MCF 10A (cell line): ENCODE data around the gene XPNPEP2. TPM values are rescaled to one million over a fixed set of nuclear protein-coding genes. Genes with fewer than 3 reads are reported as not detected.

Experiments used
- BruUV-seq: library from RNA; stranded (reverse); fragments of 400-500 nt; replicated peaks from 2 replicates; lab custom pipeline; 2021; lab: Mats Ljungman, UMichigan
- CTCF ChIA-PET: fragments of 300-600 bp; sonication (Branson Sonifier 250); formaldehyde crosslinking; extraction: SDS; loops from one replicate; lab custom pipeline; 2021; ENCODE audit warnings: antibody characterized with exemption, inconsistent platforms; lab: Yijun Ruan, JAX
- POLR2A ChIA-PET: fragments of 300-600, 350-650 bp; sonication (Branson Sonifier 250); formaldehyde crosslinking; extraction: SDS; loops from one replicate; lab custom pipeline; 2020; ENCODE audit warnings: antibody characterized with exemption, inconsistent platforms; lab: Yijun Ruan, JAX
- DNase-seq: peaks from one replicate; pipeline ENCODE4 v3.0.0-alpha.2; 2018; ENCODE audit not compliant: unreplicated experiment
- H3K27ac Mint-ChIP-seq: one replicate; pipeline ENCODE4 v1.8.0; 2022; ENCODE audit warnings: mild to moderate bottlenecking, low read depth, mixed read lengths; ENCODE audit not compliant: unreplicated experiment
- H3K27me3 Mint-ChIP-seq: one replicate; pipeline ENCODE4 v1.8.0; 2022; ENCODE audit warnings: mixed read lengths; ENCODE audit not compliant: insufficient read depth, unreplicated experiment
- H3K36me3 Mint-ChIP-seq: one replicate; pipeline ENCODE4 v1.8.0; 2022; ENCODE audit warnings: mild to moderate bottlenecking, moderate library complexity, mixed read lengths; ENCODE audit not compliant: insufficient read depth, unreplicated experiment
- H3K4me1 Mint-ChIP-seq: one replicate; pipeline ENCODE4 v1.8.0; 2022; ENCODE audit warnings: mixed read lengths; ENCODE audit not compliant: insufficient read depth, unreplicated experiment
- H3K4me3 Mint-ChIP-seq: one replicate; pipeline ENCODE4 v1.8.0; 2022; ENCODE audit warnings: mild to moderate bottlenecking, moderate library complexity, mixed read lengths; ENCODE audit not compliant: unreplicated experiment
- H3K9me3 Mint-ChIP-seq: one replicate; pipeline ENCODE4 v1.8.0; 2022; ENCODE audit warnings: mixed read lengths; ENCODE audit not compliant: unreplicated experiment
- intact Hi-C: fragments of 100-400 bp; cut with micrococcal nuclease; formaldehyde crosslinking; loops from 2 replicates; pipeline ENCODE4 v1.14.1; 2022
- total RNA-seq: library from RNA; stranded (reverse); gene quantifications from 2 replicates; pipeline ENCODE4 v1.2.3, GENCODE V29; 2022
- TF ChIP-seq, protein P1 (sequence below): fragments of 200-600 bp; IDR thresholded peaks from one replicate; pipeline ENCODE4 v1.8.0; 2022; ENCODE audit warnings: antibody characterized with exemption, mild to moderate bottlenecking; ENCODE audit not compliant: unreplicated experiment

XPNPEP2 gene
- total RNA-seq, 1 experiment from 2014 or later, result not detected

DNA sequence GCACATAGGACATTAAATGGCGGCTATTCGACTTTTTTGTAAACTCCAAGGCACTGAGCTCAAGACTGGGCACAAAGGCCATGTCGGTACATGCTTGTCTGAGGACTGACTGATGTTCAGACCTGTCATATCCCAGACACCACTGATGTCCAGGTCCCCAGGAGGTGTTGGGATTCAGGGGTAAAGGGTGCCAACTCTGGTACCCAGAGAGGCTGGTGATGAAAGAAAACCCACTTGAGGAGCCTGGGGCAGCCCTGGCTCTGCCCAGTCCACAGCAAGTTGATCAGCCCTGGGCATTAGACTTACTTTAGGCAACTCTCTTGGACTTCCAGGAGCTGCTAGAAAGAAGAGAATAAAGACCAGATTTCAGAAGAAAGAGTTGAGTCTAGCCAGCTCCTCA is 59.7 kb downstream of the XPNPEP2 start:
- TF ChIP-seq, protein P1, sequence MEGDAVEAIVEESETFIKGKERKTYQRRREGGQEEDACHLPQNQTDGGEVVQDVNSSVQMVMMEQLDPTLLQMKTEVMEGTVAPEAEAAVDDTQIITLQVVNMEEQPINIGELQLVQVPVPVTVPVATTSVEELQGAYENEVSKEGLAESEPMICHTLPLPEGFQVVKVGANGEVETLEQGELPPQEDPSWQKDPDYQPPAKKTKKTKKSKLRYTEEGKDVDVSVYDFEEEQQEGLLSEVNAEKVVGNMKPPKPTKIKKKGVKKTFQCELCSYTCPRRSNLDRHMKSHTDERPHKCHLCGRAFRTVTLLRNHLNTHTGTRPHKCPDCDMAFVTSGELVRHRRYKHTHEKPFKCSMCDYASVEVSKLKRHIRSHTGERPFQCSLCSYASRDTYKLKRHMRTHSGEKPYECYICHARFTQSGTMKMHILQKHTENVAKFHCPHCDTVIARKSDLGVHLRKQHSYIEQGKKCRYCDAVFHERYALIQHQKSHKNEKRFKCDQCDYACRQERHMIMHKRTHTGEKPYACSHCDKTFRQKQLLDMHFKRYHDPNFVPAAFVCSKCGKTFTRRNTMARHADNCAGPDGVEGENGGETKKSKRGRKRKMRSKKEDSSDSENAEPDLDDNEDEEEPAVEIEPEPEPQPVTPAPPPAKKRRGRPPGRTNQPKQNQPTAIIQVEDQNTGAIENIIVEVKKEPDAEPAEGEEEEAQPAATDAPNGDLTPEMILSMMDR, result no peak
- H3K9me3 Mint-ChIP-seq, result no peaks in the 10 kb centered on the region
- H3K27me3 Mint-ChIP-seq, result no peaks in the 10 kb centered on the region
- ChIA-PET POLR2A (no interaction called here), CTCF (interaction anchor here (0.9 kb wide), 1 partner anchor 65 kb away, joined by 3 read pairs; no protein-coding TSS in a partner anchor)
- no peak overlapping the region for H3K27ac Mint-ChIP-seq
- peaks cover 16% of the 10 kb centered on the region for H3K36me3 Mint-ChIP-seq
- no peak overlapping the region for H3K4me3 Mint-ChIP-seq
- DNase-seq, result no peak
- intact Hi-C loops, result no loop called here
- no peaks in the 10 kb centered on the region for H3K4me1 Mint-ChIP-seq
- BruUV-seq, result no TSS peak

DNA sequence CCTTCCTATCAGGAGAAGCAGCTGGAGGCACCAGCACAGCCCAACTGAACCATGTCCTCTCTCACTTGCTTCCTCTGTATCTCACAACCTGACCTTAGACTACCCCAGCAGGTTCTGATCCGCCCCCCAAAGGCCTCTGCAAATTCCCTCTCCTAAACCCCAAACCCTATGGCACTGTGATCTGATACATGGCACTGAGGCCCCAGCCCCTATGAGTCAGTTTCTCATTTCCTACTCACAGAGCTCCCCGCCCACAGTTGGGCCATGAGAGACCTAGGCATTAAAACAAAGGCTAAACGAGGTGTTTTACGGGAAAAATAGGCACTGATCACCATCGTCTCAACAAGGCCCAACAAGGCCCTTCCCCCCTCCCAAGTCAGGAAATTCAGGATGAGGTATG is 60.1 kb downstream of the XPNPEP2 start:
- H3K9me3 Mint-ChIP-seq, result no peaks in the 10 kb centered on the region
- no peaks in the 10 kb centered on the region for H3K4me1 Mint-ChIP-seq
- no peak overlapping the region for H3K27ac Mint-ChIP-seq
- TF ChIP-seq, protein P1, result no peak
- no peak for DNase-seq
- no TSS peak for BruUV-seq
- intact Hi-C loops, result no loop called here
- H3K4me3 Mint-ChIP-seq, result no peak overlapping the region
- CTCF ChIA-PET, result interaction anchor here (0.9 kb wide), 1 partner anchor 65 kb away, joined by 3 read pairs; no protein-coding TSS in a partner anchor
- peaks cover 16% of the 10 kb centered on the region for H3K36me3 Mint-ChIP-seq
- H3K27me3 Mint-ChIP-seq, result no peaks in the 10 kb centered on the region
- POLR2A ChIA-PET, result no interaction called here

DNA sequence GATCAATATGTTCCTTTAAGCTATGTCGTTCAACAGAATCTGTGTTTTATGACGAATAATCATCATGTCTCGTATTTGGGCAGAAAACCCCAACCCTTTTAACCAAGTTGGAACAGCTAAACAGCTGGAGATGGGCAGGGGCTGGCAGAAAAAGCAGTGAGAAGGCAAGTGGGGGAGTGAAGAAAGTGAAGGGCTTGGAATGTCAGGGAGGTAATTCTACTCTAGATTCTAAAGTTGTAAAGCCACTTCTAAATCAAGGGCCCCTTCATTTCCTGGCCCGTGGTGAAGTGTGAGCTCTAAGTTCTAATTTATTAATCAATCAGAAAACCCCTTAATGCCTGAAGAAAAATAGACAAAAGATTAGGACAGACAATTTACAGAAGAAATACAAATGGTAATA is 61.4 kb downstream of the XPNPEP2 start:
- ChIA-PET CTCF (interaction anchor here (0.6 kb wide), 1 partner anchor 8 kb away, joined by 3 read pairs; no protein-coding TSS in a partner anchor), POLR2A (interaction anchor here (0.7 kb wide), 1 partner anchor 18 kb away, joined by 3 read pairs; no protein-coding TSS in a partner anchor)
- no peaks in the 10 kb centered on the region for H3K4me1 Mint-ChIP-seq
- H3K27ac Mint-ChIP-seq, result no peak overlapping the region
- intact Hi-C loops, result no loop called here
- TF ChIP-seq, protein P1, result no peak
- no peaks in the 10 kb centered on the region for H3K27me3 Mint-ChIP-seq
- peaks cover 23% of the 10 kb centered on the region for H3K36me3 Mint-ChIP-seq
- BruUV-seq, result no TSS peak
- H3K4me3 Mint-ChIP-seq, result no peak overlapping the region
- H3K9me3 Mint-ChIP-seq, result no peaks in the 10 kb centered on the region
- no peak for DNase-seq

DNA sequence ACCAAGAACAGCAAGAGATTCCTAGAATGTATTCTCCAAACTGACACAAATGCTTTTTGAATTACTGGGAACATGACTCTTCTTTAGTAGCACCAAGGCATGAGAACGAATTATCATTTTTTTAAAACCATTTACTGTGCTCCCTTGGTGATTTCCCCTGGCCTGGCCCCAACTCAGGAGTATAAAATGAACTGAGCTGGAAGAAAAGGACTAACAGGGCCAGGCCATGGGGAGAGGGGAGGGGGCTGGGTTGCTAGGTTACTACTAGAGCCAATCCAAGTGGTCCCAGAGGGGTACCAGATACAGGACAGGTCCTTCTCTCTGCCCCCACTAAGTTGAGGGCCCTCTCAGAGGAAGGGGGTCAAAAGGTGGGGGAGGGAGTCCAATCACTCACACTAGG is 64.1 kb downstream of the XPNPEP2 start:
- no TSS peak for BruUV-seq
- POLR2A ChIA-PET, result no interaction called here
- DNase-seq, result no peak
- Mint-ChIP-seq H3K27ac (no peak overlapping the region), H3K27me3 (no peaks in the 10 kb centered on the region), H3K4me1 (no peaks in the 10 kb centered on the region), H3K4me3 (no peak overlapping the region), H3K36me3 (peaks cover 38% of the 10 kb centered on the region), H3K9me3 (no peaks in the 10 kb centered on the region)
- TF ChIP-seq, protein P1, result no peak
- CTCF ChIA-PET, result no interaction called here
- intact Hi-C loops, result no loop called here
